ENCODE results near the gene QRICH2. TPM values are rescaled to one million over a fixed set of nuclear protein-coding genes. Genes with fewer than 3 reads are reported as not detected.

The QRICH2 gene
- total and polyA plus RNA-seq, 9 of the 15 experiments (the other 6 are each of a cell fraction or from before 2014, with no cell fraction given): 0.03 to 1.6 (median 0.81) TPM

DNA sequence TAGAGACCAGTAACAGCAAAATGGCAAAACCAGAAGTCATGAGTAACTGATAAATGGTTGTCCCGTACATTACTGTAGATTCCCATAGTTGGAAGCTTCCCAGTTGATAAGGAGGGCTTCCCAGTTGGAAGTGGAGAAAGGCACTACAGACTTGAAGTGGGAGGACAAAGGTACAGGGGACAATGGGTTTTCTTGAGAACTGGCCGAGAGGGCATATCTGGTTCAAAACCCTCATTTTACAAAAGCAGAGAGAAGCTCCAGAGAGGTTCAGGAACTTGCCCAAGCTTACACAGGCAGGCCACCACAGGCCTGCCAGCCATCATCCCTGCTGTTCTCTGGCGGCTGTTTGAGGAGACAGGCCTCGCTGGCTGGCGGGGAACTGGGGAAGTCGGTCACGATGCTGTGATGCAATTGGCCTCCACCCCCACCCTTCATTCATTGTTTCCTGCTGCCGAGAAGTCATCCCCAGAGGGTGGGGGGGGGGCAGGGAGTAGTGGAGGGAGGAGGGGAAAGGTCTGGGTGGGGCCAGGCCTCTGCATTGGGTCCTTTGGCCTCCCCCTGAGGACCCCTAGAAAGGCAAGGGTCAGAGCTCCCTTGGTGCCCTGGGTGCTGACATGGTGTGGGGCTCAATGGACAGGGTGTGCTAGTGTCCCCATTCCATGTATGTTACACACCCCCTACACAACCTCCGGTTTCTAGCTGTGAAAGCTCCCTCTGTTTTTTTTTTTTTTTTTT, 39.9 kb downstream of the QRICH2 start (continued):
- TF ChIP-seq ETV5 (CRISPR knock-in tag; IDR thresholded peaks at IDR 0.05; ENCODE audit: low read depth) (0 out of 2 replicates have a peak, but pooled peaks have one; percentile 5), COPS2 (conservative IDR thresholded peaks at IDR 0.05) (no peak), SREBF1 (IDR thresholded peaks at IDR 0.05; ENCODE audit: borderline replicate concordance, low read depth, low read length) (no peak), SAFB (IDR thresholded peaks at IDR 0.05; ENCODE audit: borderline replicate concordance, low read depth, low read length) (no peak), ZNF174 (CRISPR knock-in tag; IDR thresholded peaks at IDR 0.05) (no peak), STAG1 (CRISPR knock-in tag; IDR thresholded peaks at IDR 0.05; ENCODE audit: borderline replicate concordance) (no peak), ZNF41 (CRISPR knock-in tag; conservative IDR thresholded peaks at IDR 0.05) (no peak), RBBP5 (IDR thresholded peaks at IDR 0.05; ENCODE audit: borderline replicate concordance, insufficient read depth, low read length, poor library complexity, severe bottlenecking) (peak; percentile 8), SMAD2 (IDR thresholded peaks at IDR 0.05; ENCODE audit: low read depth, low read length) (no peak), CBX8 (IDR thresholded peaks at IDR 0.05; ENCODE audit: borderline replicate concordance, extremely low read depth, low read depth, low read length, poor library complexity, severe bottlenecking) (no peak), ZNF778 (CRISPR knock-in tag; IDR thresholded peaks at IDR 0.05) (no peak), SIRT6 (IDR thresholded peaks at IDR 0.05; ENCODE audit: low read depth, low read length) (no peak), HLTF (IDR thresholded peaks at IDR 0.05) (no peak), NCOR1 (IDR thresholded peaks at IDR 0.05) (peak; percentile 56; the same call in 1 of the 2 replicates), HDAC1 (IDR thresholded peaks at IDR 0.05) (no peak), RBM14 (IDR thresholded peaks at IDR 0.05; ENCODE audit: borderline replicate concordance, insufficient read depth, low read depth, low read length) (no peak), TCF7 (IDR thresholded peaks at IDR 0.05; ENCODE audit: borderline replicate concordance) (no peak)
- TF ChIP-seq, protein P1, sequence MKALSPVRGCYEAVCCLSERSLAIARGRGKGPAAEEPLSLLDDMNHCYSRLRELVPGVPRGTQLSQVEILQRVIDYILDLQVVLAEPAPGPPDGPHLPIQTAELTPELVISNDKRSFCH (CRISPR knock-in tag; IDR thresholded peaks at IDR 0.05): no peak
- TF ChIP-seq, protein P1 (tag; IDR thresholded peaks at IDR 0.05): peak; percentile 45; the same call in 1 of the 2 replicates
- TF ChIP-seq, protein P2, sequence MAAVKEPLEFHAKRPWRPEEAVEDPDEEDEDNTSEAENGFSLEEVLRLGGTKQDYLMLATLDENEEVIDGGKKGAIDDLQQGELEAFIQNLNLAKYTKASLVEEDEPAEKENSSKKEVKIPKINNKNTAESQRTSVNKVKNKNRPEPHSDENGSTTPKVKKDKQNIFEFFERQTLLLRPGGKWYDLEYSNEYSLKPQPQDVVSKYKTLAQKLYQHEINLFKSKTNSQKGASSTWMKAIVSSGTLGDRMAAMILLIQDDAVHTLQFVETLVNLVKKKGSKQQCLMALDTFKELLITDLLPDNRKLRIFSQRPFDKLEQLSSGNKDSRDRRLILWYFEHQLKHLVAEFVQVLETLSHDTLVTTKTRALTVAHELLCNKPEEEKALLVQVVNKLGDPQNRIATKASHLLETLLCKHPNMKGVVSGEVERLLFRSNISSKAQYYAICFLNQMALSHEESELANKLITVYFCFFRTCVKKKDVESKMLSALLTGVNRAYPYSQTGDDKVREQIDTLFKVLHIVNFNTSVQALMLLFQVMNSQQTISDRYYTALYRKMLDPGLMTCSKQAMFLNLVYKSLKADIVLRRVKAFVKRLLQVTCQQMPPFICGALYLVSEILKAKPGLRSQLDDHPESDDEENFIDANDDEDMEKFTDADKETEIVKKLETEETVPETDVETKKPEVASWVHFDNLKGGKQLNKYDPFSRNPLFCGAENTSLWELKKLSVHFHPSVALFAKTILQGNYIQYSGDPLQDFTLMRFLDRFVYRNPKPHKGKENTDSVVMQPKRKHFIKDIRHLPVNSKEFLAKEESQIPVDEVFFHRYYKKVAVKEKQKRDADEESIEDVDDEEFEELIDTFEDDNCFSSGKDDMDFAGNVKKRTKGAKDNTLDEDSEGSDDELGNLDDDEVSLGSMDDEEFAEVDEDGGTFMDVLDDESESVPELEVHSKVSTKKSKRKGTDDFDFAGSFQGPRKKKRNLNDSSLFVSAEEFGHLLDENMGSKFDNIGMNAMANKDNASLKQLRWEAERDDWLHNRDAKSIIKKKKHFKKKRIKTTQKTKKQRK (IDR thresholded peaks at IDR 0.05; ENCODE audit: borderline replicate concordance, low read depth, low read length): no peak
- TF ChIP-seq, protein P3, sequence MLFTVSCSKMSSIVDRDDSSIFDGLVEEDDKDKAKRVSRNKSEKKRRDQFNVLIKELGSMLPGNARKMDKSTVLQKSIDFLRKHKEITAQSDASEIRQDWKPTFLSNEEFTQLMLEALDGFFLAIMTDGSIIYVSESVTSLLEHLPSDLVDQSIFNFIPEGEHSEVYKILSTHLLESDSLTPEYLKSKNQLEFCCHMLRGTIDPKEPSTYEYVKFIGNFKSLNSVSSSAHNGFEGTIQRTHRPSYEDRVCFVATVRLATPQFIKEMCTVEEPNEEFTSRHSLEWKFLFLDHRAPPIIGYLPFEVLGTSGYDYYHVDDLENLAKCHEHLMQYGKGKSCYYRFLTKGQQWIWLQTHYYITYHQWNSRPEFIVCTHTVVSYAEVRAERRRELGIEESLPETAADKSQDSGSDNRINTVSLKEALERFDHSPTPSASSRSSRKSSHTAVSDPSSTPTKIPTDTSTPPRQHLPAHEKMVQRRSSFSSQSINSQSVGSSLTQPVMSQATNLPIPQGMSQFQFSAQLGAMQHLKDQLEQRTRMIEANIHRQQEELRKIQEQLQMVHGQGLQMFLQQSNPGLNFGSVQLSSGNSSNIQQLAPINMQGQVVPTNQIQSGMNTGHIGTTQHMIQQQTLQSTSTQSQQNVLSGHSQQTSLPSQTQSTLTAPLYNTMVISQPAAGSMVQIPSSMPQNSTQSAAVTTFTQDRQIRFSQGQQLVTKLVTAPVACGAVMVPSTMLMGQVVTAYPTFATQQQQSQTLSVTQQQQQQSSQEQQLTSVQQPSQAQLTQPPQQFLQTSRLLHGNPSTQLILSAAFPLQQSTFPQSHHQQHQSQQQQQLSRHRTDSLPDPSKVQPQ (CRISPR knock-in tag; IDR thresholded peaks at IDR 0.05; ENCODE audit: borderline replicate concordance): no peak

Data from K562 (cell line).